Measurements from ENCODE around the gene OR52I2. TPM values are rescaled to one million over a fixed set of nuclear protein-coding genes. Genes with fewer than 3 reads are reported as not detected.
A peak's percentile ranks its signal among the peaks of the same experiment; 100 is the strongest.

OR52I2 gene
- total and polyA plus RNA-seq, 2 donors from 2014 or later, result not detected

DNA sequence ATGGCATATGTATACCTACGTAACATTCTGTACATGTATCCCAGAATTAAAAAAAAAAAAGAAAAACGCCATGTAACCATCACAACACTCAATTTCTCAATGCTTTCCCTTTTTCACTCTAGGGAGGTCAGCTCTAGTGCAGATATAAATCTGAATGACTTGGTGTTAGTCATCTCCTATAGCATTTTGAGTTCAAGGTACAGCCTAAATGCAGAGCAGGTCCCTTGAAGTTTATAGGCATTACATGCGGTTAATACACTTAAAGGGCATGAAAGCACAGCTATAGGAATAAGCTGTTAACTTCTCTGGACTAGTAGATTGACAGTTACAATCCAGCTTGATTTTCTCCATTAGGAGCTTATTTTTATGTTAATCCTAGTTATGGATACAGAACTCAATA, 16.2 kb upstream of the OR52I2 start:
- TF ChIP-seq, protein P1, sequence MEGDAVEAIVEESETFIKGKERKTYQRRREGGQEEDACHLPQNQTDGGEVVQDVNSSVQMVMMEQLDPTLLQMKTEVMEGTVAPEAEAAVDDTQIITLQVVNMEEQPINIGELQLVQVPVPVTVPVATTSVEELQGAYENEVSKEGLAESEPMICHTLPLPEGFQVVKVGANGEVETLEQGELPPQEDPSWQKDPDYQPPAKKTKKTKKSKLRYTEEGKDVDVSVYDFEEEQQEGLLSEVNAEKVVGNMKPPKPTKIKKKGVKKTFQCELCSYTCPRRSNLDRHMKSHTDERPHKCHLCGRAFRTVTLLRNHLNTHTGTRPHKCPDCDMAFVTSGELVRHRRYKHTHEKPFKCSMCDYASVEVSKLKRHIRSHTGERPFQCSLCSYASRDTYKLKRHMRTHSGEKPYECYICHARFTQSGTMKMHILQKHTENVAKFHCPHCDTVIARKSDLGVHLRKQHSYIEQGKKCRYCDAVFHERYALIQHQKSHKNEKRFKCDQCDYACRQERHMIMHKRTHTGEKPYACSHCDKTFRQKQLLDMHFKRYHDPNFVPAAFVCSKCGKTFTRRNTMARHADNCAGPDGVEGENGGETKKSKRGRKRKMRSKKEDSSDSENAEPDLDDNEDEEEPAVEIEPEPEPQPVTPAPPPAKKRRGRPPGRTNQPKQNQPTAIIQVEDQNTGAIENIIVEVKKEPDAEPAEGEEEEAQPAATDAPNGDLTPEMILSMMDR (IDR thresholded peaks at IDR 0.05; ENCODE audit: borderline replicate concordance, extremely low read depth, insufficient read depth), result no peak
- Histone ChIP-seq H3K4me3 (ENCODE audit: low read length in 3 of 3) (no peak overlapping the region), H3K27me3 (ENCODE audit: control insufficient read depth, insufficient read depth, low read length) (no peaks in the 10 kb centered on the region), H3K9me3 (ENCODE audit: control insufficient read depth in 2 of 3, insufficient read depth in 1 of 3, low read length in 3 of 3) (peaks cover 0 to 2% (median 0%) of the 10 kb centered on the region in 3 donors), H3K9ac (ENCODE audit: low read length in 3 of 3) (no peak overlapping the region), H3K4me1 (ENCODE audit: control insufficient read depth in 2 of 3, insufficient read depth in 2 of 3, low read depth in 1 of 3, low read length in 3 of 3) (no peaks in the 10 kb centered on the region), H3K36me3 (ENCODE audit: control insufficient read depth in 2 of 3, insufficient read depth in 3 of 3, low read length in 3 of 3) (no peaks in the 10 kb centered on the region), H3K27ac (ENCODE audit: low read depth in 2 of 2, low read length in 2 of 2) (no peak overlapping the region)
- no peak for DNase-seq
- intact Hi-C loops (cut with DNase I), result no loop called here
- no peak for FAIRE-seq

DNA sequence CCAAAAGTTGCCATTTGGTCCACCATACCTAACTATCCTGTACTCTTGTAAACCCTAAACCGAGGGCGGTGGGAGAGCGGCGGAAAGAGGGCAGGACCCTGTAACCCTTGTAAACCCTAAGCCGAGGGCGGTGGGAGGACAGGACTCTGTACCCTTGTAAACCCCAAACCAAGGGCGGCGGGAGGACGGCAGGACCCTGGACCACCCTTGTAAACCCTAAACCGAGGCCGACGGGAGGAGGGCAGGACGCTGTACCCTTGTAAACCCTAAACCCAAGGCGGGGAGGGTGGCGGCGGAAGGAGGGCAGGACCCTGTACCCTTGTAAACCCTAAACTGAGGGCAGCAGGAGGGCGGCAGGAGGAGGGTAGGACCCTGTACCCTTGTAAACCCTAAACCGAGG, 12.5 kb upstream of the OR52I2 start:
- Histone ChIP-seq H3K36me3 (ENCODE audit: control insufficient read depth in 2 of 3, insufficient read depth in 3 of 3, low read length in 3 of 3) (no peaks in the 10 kb centered on the region), H3K4me1 (ENCODE audit: control insufficient read depth in 2 of 3, insufficient read depth in 2 of 3, low read depth in 1 of 3, low read length in 3 of 3) (no peaks in the 10 kb centered on the region), H3K9me3 (ENCODE audit: control insufficient read depth in 2 of 3, insufficient read depth in 1 of 3, low read length in 3 of 3) (no peaks in the 10 kb centered on the region), H3K4me3 (ENCODE audit: low read length in 3 of 3) (no peak overlapping the region), H3K9ac (ENCODE audit: low read length in 3 of 3) (no peak overlapping the region), H3K27ac (ENCODE audit: low read depth in 2 of 2, low read length in 2 of 2) (no peak overlapping the region), H3K27me3 (ENCODE audit: control insufficient read depth, insufficient read depth, low read length) (no peaks in the 10 kb centered on the region)
- FAIRE-seq (no peak), DNase-seq (peak in 1 of 5 donors; percentile 52)
- TF ChIP-seq, protein P1 (IDR thresholded peaks at IDR 0.05; ENCODE audit: borderline replicate concordance, extremely low read depth, insufficient read depth), result no peak
- intact Hi-C loops (cut with DNase I), result no loop called here

DNA sequence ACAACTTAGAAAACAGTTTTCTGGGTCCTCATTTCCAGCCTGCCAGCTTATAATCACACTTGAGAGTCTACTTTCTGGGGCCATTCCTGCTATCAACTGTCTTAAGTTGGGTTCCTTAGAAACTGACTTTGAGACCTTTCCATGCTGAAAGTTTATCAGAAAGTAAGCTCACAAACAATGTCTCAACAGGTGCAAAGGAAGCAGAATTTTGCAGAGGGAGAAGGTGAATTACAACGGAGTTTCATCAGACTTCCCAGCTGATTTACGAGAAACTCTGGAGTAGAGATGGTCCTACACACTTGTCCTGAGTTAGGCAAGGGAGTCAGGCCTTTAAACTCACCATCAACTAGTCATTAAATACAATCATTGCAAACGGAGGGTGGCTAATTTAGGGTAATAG, 4.7 kb upstream of the OR52I2 start:
- DNase-seq, result no peak
- Histone ChIP-seq H3K27ac (ENCODE audit: low read depth in 2 of 2, low read length in 2 of 2) (no peak overlapping the region), H3K9ac (ENCODE audit: low read length in 3 of 3) (no peak overlapping the region), H3K9me3 (ENCODE audit: control insufficient read depth in 2 of 3, insufficient read depth in 1 of 3, low read length in 3 of 3) (no peaks in the 10 kb centered on the region), H3K27me3 (ENCODE audit: control insufficient read depth, insufficient read depth, low read length) (no peaks in the 10 kb centered on the region), H3K4me3 (ENCODE audit: low read length in 3 of 3) (no peak overlapping the region), H3K4me1 (ENCODE audit: control insufficient read depth in 2 of 3, insufficient read depth in 2 of 3, low read depth in 1 of 3, low read length in 3 of 3) (no peaks in the 10 kb centered on the region), H3K36me3 (ENCODE audit: control insufficient read depth in 2 of 3, insufficient read depth in 3 of 3, low read length in 3 of 3) (no peaks in the 10 kb centered on the region)
- intact Hi-C loops (cut with DNase I), result no loop called here
- no peak for FAIRE-seq
- TF ChIP-seq, protein P1 (IDR thresholded peaks at IDR 0.05; ENCODE audit: borderline replicate concordance, extremely low read depth, insufficient read depth), result no peak

DNA sequence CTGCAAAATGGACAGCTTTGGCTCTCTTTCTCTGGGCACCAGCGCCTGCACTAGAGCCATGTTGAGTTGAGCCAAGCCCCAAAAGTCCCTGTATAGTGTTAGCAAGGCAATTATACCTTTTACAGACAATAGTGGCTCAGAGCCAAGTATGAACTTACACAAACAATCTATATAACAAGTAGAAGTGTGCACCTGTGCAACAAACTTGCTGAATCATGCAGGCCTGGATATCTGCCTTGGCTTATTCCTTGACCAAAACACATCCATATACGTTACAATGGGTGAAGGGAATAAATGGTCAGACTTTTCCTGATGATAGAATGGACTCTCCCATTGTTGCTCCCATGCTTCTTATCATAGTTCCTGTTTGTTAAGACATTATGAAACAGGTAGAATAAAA, 3.8 kb upstream of the OR52I2 start:
- Histone ChIP-seq H3K9me3 (ENCODE audit: control insufficient read depth in 2 of 3, insufficient read depth in 1 of 3, low read length in 3 of 3) (no peaks in the 10 kb centered on the region), H3K4me3 (ENCODE audit: low read length in 3 of 3) (no peak overlapping the region), H3K36me3 (ENCODE audit: control insufficient read depth in 2 of 3, insufficient read depth in 3 of 3, low read length in 3 of 3) (no peaks in the 10 kb centered on the region), H3K27me3 (ENCODE audit: control insufficient read depth, insufficient read depth, low read length) (no peaks in the 10 kb centered on the region), H3K27ac (ENCODE audit: low read depth in 2 of 2, low read length in 2 of 2) (no peak overlapping the region), H3K9ac (ENCODE audit: low read length in 3 of 3) (no peak overlapping the region), H3K4me1 (ENCODE audit: control insufficient read depth in 2 of 3, insufficient read depth in 2 of 3, low read depth in 1 of 3, low read length in 3 of 3) (no peaks in the 10 kb centered on the region)
- FAIRE-seq (no peak), DNase-seq (no peak)
- TF ChIP-seq, protein P1 (IDR thresholded peaks at IDR 0.05; ENCODE audit: borderline replicate concordance, extremely low read depth, insufficient read depth), result no peak
- intact Hi-C loops (cut with DNase I), result no loop called here

All from kidney (tissue), 14 donors.